Gastrocnemius medialis (tissue), 4 donors: ENCODE results near the gene OR13J1. TPM values are rescaled to one million over a fixed set of nuclear protein-coding genes. Genes with fewer than 3 reads are reported as not detected.

ENCODE experiments used
- ATAC-seq, 2 donors: fragments of 150-250 bp; one replicate each; pipeline ENCODE4 v1.9.1; 2016
- DNase-seq, 2 donors: peaks; one replicate each; pipeline ENCODE4 v3.0.0-alpha.2; 2019
- H3K27ac ChIP-seq, 4 donors: fragments of 200-600 bp; sonication (generic); 1 replicate in 1 of 4; 2 replicates in 3 of 4; pipeline ENCODE4 v1.5.1; 2016 to 2018; ENCODE audit warnings: mild to moderate bottlenecking in 2 of 4, moderate library complexity in 1 of 4
- H3K27me3 ChIP-seq, 3 donors: fragments of 200-600 bp; sonication (generic) in 2 of 3; 1 replicate in 1 of 3; 2 replicates in 2 of 3; pipeline versions ENCODE4 v1.5.1 to v1.6.0; 2016 to 2019; ENCODE audit warnings: mild to moderate bottlenecking in 1 of 3, moderate library complexity in 1 of 3
- H3K36me3 ChIP-seq, 2 donors: fragments of 200-600 bp; sonication (generic) in 1 of 2; one replicate each; pipeline ENCODE4 v1.5.1; 2017 to 2018
- H3K4me1 ChIP-seq, 2 donors: fragments of 200-600 bp; sonication (generic) in 1 of 2; one replicate each; pipeline ENCODE4 v1.5.1; 2016 to 2017; ENCODE audit warnings: mild to moderate bottlenecking in 2 of 2
- H3K4me3 ChIP-seq, 4 donors: fragments of 200-600 bp; sonication (generic) in 3 of 4; 1 replicate in 1 of 4; 2 replicates in 3 of 4; pipeline ENCODE4 v1.5.1; 2016 to 2019; ENCODE audit warnings: mild to moderate bottlenecking in 2 of 4
- H3K9me3 ChIP-seq, 3 donors: fragments of 200-600 bp; sonication (generic) in 2 of 3; 1 replicate in 1 of 3; 2 replicates in 2 of 3; pipeline ENCODE4 v1.5.1; 2016 to 2019
- POLR2A ChIP-seq, 2 donors: fragments of 450-650 bp; IDR thresholded peaks; one replicate each; pipeline ENCODE4 v1.6.1; 2017; ENCODE audit warnings: antibody characterized with exemption in 2 of 2, mild to moderate bottlenecking in 2 of 2, moderate library complexity in 2 of 2
- in situ Hi-C, 4 donors: fragments of 200-750 bp; cut with MboI; loops; one replicate each; pipeline versions ENCODE4 v1.15.0 to v1.8.0; 2017; ENCODE audit warnings: low sequenced_read_pairs in 4 of 4
- intact Hi-C: fragments of 100-400 bp; cut with DNase I; formaldehyde crosslinking; loops from one replicate; pipeline ENCODE4 v1.15.1; 2023; ENCODE audit warnings: low total_unique reads
- total RNA-seq, 4 donors: library from RNA; depleted of rRNA; stranded (reverse); fragments of >200 nt; gene quantifications; one replicate each; pipeline versions ENCODE4 v1.1.0 to v1.2.3, GENCODE V29; 2016
- TF ChIP-seq, protein P1 (sequence below), 5 experiments: fragments of 450-650 bp in 3 of 5; fragments of 200-600 bp in 2 of 5; sonication (generic) in 2 of 5; IDR thresholded peaks in 4 of 5; conservative IDR thresholded peaks in 1 of 5; 1 replicate in 4 of 5; 2 replicates in 1 of 5; pipeline ENCODE4 v1.5.1; 2016 to 2019; ENCODE audit warnings: antibody characterized with exemption in 5 of 5, mild to moderate bottlenecking in 3 of 5, moderate library complexity in 3 of 5

The OR13J1 gene
- total RNA-seq, 4 donors from 2014 or later = not detected

DNA sequence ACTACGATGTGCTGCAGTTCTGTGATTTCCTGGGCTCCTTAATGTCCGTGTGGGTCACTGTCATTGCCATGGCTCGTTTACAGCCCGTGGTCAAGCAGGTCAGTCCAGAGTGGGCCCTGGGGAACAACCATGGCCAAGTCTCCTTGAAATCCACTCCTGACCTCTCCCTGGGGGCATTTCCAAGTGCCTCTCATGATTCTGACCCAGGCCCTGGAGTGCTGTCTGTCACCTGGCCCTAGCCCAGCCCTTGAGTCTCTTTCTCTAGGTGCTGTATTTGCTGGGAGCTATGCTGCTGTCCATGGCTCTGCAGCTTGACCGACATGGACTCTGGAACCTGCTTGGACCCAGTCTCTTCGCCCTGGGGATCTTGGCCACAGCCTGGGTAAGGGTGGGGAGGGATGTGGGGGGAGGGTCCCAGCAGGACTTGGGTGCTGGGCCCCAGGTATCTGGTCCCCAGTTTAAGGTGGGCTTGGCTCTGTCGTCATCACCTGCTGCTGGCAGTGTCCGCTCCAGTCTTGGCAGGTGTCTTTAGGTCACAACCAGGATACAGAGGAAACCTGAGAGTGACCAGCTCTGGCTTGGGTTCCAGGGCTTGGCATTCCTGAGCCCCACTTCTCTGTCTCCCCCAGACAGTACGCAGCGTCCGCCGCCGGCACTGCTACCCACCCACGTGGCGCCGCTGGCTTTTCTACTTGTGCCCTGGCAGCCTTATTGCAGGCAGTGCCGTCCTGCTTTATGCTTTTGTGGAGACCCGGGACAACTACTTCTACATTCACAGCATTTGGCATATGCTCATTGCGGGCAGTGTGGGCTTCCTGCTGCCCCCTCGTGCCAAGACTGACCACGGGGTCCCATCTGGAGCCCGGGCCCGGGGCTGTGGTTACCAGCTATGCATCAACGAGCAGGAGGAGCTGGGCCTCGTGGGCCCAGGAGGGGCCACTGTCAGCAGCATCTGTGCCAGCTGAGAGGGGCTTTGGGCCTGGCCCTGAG, 17.0 kb downstream of the OR13J1 start:
- in situ Hi-C loops (no loop called here), intact Hi-C loops (no loop called here)

GRCh38 chr9:35852267-35852815, 17.9 kb downstream of the OR13J1 start:
- H3K9me3 ChIP-seq = no peaks in the 10 kb centered on the region
- no peak overlapping the region for H3K4me3 ChIP-seq
- in situ Hi-C loops = no loop called here
- no peaks in the 10 kb centered on the region for H3K27me3 ChIP-seq
- intact Hi-C loops = no loop called here
- peaks cover 0 to 7% of the 10 kb centered on the region in 2 donors for H3K36me3 ChIP-seq
- no peak overlapping the region for H3K27ac ChIP-seq
- H3K4me1 ChIP-seq = peaks cover 12 to 13% of the 10 kb centered on the region in 2 donors
- DNase-seq (no peak), ATAC-seq (no peak)
- TF ChIP-seq POLR2A (IDR thresholded peaks at IDR 0.05) = no peak
- TF ChIP-seq, protein P1, sequence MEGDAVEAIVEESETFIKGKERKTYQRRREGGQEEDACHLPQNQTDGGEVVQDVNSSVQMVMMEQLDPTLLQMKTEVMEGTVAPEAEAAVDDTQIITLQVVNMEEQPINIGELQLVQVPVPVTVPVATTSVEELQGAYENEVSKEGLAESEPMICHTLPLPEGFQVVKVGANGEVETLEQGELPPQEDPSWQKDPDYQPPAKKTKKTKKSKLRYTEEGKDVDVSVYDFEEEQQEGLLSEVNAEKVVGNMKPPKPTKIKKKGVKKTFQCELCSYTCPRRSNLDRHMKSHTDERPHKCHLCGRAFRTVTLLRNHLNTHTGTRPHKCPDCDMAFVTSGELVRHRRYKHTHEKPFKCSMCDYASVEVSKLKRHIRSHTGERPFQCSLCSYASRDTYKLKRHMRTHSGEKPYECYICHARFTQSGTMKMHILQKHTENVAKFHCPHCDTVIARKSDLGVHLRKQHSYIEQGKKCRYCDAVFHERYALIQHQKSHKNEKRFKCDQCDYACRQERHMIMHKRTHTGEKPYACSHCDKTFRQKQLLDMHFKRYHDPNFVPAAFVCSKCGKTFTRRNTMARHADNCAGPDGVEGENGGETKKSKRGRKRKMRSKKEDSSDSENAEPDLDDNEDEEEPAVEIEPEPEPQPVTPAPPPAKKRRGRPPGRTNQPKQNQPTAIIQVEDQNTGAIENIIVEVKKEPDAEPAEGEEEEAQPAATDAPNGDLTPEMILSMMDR (IDR thresholded peaks at IDR 0.05 in 4 of 5, conservative IDR thresholded peaks at IDR 0.05 in 1 of 5) = no peak

More for the DNA sequence above, 17.0 kb downstream of the OR13J1 start:
- Histone ChIP-seq H3K4me3 (no peak overlapping the region), H3K4me1 (peaks cover 4 to 5% of the 10 kb centered on the region in 2 donors), H3K27ac (no peak overlapping the region), H3K36me3 (peaks cover 0 to 7% of the 10 kb centered on the region in 2 donors), H3K27me3 (no peaks in the 10 kb centered on the region), H3K9me3 (no peaks in the 10 kb centered on the region)
- DNase-seq (no peak), ATAC-seq (no peak)
- TF ChIP-seq, protein P1 (IDR thresholded peaks at IDR 0.05 in 4 of 5, conservative IDR thresholded peaks at IDR 0.05 in 1 of 5) = no peak
- TF ChIP-seq POLR2A (IDR thresholded peaks at IDR 0.05) = no peak

DNA sequence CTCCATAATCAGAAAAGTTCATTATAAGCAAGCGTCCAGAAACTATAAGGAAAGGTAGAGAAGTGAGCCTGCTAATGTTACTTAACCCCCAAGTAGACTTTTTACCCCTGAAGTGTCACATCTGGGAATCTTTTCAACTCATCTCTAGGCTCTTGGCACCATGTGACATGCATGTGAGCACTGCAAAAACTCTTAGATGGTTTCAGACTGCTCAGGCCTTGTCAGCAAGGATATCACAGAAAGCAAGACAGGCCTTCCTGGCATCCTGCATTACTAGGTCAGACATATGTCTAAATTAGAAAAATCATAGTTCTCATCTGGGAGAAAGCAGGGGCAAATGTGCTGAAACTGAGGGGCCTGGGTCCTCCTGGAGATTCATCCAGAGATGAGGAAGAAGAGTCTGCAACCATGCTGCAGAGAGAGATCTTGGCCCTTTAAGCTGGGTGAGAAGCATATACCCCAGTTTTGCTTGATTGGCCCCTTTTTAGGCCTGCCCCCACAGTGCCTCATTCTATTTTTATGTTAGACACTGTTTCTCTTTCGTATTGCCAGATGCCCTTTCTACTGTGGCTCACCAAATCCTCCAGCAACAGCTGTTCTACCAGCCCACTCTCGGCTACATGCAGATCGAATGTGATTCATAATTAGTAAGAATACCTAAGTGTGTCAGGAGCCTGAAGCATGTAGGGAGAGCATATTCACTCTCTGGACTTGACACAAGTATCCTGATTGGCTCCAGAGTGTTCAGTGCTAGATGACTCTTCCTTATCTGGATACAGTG, 22.2 kb downstream of the OR13J1 start:
- Histone ChIP-seq H3K4me3 (no peak overlapping the region), H3K36me3 (peaks cover 0 to 13% of the 10 kb centered on the region in 2 donors), H3K9me3 (no peaks in the 10 kb centered on the region), H3K27ac (peak overlapping the region; percentile 57 to 80 (median 74)), H3K4me1 (peaks cover 29 to 39% of the 10 kb centered on the region in 2 donors), H3K27me3 (no peaks in the 10 kb centered on the region)
- intact Hi-C loops = no loop called here
- ATAC-seq (peak; percentile 76 to 97), DNase-seq (peak in 1 of 2 donors; percentile 22)
- no peak for TF ChIP-seq POLR2A (IDR thresholded peaks at IDR 0.05)
- TF ChIP-seq, protein P1 (IDR thresholded peaks at IDR 0.05 in 4 of 5, conservative IDR thresholded peaks at IDR 0.05 in 1 of 5) = no peak
- in situ Hi-C loops = no loop called here

DNA sequence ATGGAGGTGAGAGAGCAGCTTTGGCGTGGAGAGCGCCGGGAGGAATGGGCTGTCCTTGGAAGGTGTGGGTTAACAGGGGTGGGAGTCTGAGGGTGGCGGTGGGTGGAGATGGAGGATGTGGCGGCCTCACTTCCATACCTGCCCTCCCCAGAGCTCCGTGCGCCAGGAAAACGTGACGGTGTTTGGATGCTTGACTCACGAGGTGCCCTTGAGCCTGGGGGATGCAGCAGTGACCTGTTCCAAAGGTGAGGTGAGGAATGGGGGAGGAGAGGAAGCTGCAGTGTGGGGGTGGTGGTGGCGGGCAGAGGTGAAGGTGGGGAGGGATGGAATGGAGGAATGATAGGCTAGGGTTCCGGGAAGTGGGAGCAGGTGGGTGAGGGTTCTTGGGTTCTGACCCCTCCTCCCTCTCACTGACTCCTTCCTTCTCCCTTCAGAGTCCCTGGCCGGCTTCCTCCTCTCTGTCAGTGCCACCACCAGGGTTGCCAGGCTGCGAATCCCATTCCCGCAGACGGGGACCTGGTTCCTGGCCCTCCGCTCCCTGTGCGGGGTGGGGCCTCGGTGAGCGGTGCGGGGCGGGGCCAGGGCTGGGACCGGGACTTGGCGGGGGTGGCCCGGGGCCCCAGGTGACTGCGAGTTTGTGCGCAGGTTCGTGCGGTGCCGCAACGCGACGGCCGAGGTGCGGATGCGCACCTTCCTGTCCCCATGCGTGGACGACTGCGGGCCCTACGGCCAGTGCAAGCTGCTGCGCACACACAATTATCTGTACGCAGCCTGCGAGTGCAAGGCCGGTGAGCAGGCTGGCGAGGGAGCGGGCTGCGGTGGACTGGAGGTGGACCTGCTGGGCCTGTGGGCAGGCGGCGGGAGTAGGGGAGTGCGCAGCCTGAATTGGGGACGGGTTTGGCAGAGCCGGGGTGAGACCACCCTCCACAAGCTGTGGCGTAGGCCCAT, 24.1 kb downstream of the OR13J1 start:
- TF ChIP-seq, protein P1 (IDR thresholded peaks at IDR 0.05 in 4 of 5, conservative IDR thresholded peaks at IDR 0.05 in 1 of 5) = no peak
- no peak for TF ChIP-seq POLR2A (IDR thresholded peaks at IDR 0.05)
- H3K27ac ChIP-seq = peak overlapping the region in 1 of 4 donors; percentile 80
- H3K27me3 ChIP-seq = no peaks in the 10 kb centered on the region
- in situ Hi-C loops (no loop called here), intact Hi-C loops (no loop called here)
- DNase-seq (no peak), ATAC-seq (no peak)
- no peaks in the 10 kb centered on the region for H3K9me3 ChIP-seq
- peaks cover 29 to 39% of the 10 kb centered on the region in 2 donors for H3K4me1 ChIP-seq
- no peak overlapping the region for H3K4me3 ChIP-seq
- peaks cover 0 to 11% of the 10 kb centered on the region in 2 donors for H3K36me3 ChIP-seq
